Measurements from ENCODE around the gene JAML.

- TF ChIP-seq, protein P1, sequence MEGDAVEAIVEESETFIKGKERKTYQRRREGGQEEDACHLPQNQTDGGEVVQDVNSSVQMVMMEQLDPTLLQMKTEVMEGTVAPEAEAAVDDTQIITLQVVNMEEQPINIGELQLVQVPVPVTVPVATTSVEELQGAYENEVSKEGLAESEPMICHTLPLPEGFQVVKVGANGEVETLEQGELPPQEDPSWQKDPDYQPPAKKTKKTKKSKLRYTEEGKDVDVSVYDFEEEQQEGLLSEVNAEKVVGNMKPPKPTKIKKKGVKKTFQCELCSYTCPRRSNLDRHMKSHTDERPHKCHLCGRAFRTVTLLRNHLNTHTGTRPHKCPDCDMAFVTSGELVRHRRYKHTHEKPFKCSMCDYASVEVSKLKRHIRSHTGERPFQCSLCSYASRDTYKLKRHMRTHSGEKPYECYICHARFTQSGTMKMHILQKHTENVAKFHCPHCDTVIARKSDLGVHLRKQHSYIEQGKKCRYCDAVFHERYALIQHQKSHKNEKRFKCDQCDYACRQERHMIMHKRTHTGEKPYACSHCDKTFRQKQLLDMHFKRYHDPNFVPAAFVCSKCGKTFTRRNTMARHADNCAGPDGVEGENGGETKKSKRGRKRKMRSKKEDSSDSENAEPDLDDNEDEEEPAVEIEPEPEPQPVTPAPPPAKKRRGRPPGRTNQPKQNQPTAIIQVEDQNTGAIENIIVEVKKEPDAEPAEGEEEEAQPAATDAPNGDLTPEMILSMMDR (IDR thresholded peaks at IDR 0.05): no peak
- TF ChIP-seq POLR2AphosphoS5 (IDR thresholded peaks at IDR 0.05) (no peak), EP300 (IDR thresholded peaks at IDR 0.05) (no peak)
These were observed 9.5 kb downstream of the JAML start for GRCh38 chr11:118215262-118215661.
